Trophoblast cell (in vitro differentiated cells and primary cell): ENCODE data around the gene SEMA5A.

Experiments
- DNase-seq, 2 donors: peaks; one replicate each; pipeline ENCODE4 v3.0.0-alpha.2; 2016
- H2AFZ ChIP-seq: 2 replicates; pipeline ENCODE4 v1.6.1; 2013; ENCODE audit warnings: low read length, moderate library complexity, mild to moderate bottlenecking; ENCODE audit not compliant: insufficient read depth, poor library complexity
- H2AK5ac ChIP-seq: 2 replicates; pipeline ENCODE4 v1.6.1; 2013; ENCODE audit warnings: mild to moderate bottlenecking, low read length
- H2BK120ac ChIP-seq: 2 replicates; pipeline ENCODE4 v1.6.1; 2013; ENCODE audit warnings: low read length, mild to moderate bottlenecking, moderate library complexity; ENCODE audit not compliant: insufficient read depth, poor library complexity
- H2BK12ac ChIP-seq: 2 replicates; pipeline ENCODE4 v1.6.1; 2013; ENCODE audit warnings: mild to moderate bottlenecking, low read length, moderate library complexity
- H2BK5ac ChIP-seq: 2 replicates; pipeline ENCODE4 v1.6.1; 2013; ENCODE audit warnings: low read length, low read depth, moderate library complexity, mild to moderate bottlenecking; ENCODE audit not compliant: poor library complexity
- H3K14ac ChIP-seq: 2 replicates; pipeline ENCODE4 v1.6.1; 2013; ENCODE audit warnings: mild to moderate bottlenecking, low read length
- H3K18ac ChIP-seq: 2 replicates; pipeline ENCODE4 v1.6.1; 2013; ENCODE audit warnings: mild to moderate bottlenecking, low read length
- H3K23ac ChIP-seq: 2 replicates; pipeline ENCODE4 v1.6.1; 2013; ENCODE audit warnings: low read length
- H3K27ac ChIP-seq: 2 replicates; pipeline ENCODE4 v1.5.1; 2013; ENCODE audit warnings: low read depth, mild to moderate bottlenecking, inconsistent platforms, low read length, moderate library complexity
- H3K27me3 ChIP-seq: 2 replicates; pipeline ENCODE4 v1.6.1; 2013; ENCODE audit warnings: inconsistent platforms, mild to moderate bottlenecking, low read length, moderate library complexity; ENCODE audit not compliant: insufficient read depth
- H3K36me3 ChIP-seq, 2 experiments: 1 replicate in 1 of 2; 2 replicates in 1 of 2; pipeline ENCODE4 v1.6.1; 2013; ENCODE audit warnings: low read length in 2 of 2, mild to moderate bottlenecking in 2 of 2, moderate library complexity in 1 of 2; ENCODE audit not compliant: insufficient read depth in 2 of 2, control insufficient read depth in 1 of 2
- H3K4ac ChIP-seq: 2 replicates; pipeline ENCODE4 v1.6.1; 2013; ENCODE audit warnings: low read depth, mild to moderate bottlenecking, low read length, moderate library complexity
- H3K4me1 ChIP-seq, 2 experiments: 1 replicate in 1 of 2; 2 replicates in 1 of 2; pipeline ENCODE4 v1.6.1; 2013; ENCODE audit warnings: low read length in 2 of 2, mild to moderate bottlenecking in 2 of 2, moderate library complexity in 1 of 2; ENCODE audit not compliant: insufficient read depth in 2 of 2, control insufficient read depth in 1 of 2
- H3K4me2 ChIP-seq: 2 replicates; pipeline ENCODE4 v1.6.1; 2013; ENCODE audit warnings: inconsistent platforms, mild to moderate bottlenecking, low read length, moderate library complexity
- H3K4me3 ChIP-seq: 2 replicates; pipeline ENCODE4 v1.5.1; 2013; ENCODE audit warnings: mild to moderate bottlenecking, low read depth, low read length, inconsistent platforms
- H3K79me1 ChIP-seq: one replicate; pipeline ENCODE4 v1.6.1; 2013; ENCODE audit warnings: low read length
- H3K79me2 ChIP-seq: 2 replicates; pipeline ENCODE4 v1.6.1; 2013; ENCODE audit warnings: low read length, mild to moderate bottlenecking; ENCODE audit not compliant: control insufficient read depth, insufficient read depth, poor library complexity
- H3K9ac ChIP-seq: 2 replicates; pipeline ENCODE4 v1.6.1; 2013; ENCODE audit warnings: mild to moderate bottlenecking, low read length
- H3K9me3 ChIP-seq: 2 replicates; pipeline ENCODE4 v1.6.1; 2013; ENCODE audit warnings: low read depth, mild to moderate bottlenecking, control low read depth, inconsistent platforms, low read length; ENCODE audit not compliant: insufficient read depth
- H4K12ac ChIP-seq: 2 replicates; pipeline ENCODE4 v1.6.1; 2013; ENCODE audit warnings: low read depth, mild to moderate bottlenecking, low read length, moderate library complexity
- H4K8ac ChIP-seq: 2 replicates; pipeline ENCODE4 v1.6.1; 2013; ENCODE audit warnings: low read depth, mild to moderate bottlenecking, low read length, moderate library complexity
- H4K91ac ChIP-seq: one replicate; pipeline ENCODE4 v1.6.1; 2013; ENCODE audit warnings: low read depth, mild to moderate bottlenecking, low read length, moderate library complexity
- WGBS: extraction: QIAGEN DNeasy Blood & Tissue Kit; methylation state at CpG from one replicate; pipeline ENCODE4 v1.1.7; 2013; ENCODE audit warnings: missing lambda C conversion rate; ENCODE audit not compliant: insufficient read length, insufficient coverage; ENCODE audit errors: extremely low coverage; 5-methylcytosine and 5-hydroxymethylcytosine counted together

The SEMA5A gene

GRCh38 chr5:9335754-9336495 is 209.9 kb downstream of the SEMA5A start:
- H2BK12ac ChIP-seq, result no peak overlapping the region
- no peak overlapping the region for H3K9ac ChIP-seq
- no peaks in the 10 kb centered on the region for H3K79me1 ChIP-seq
- DNase-seq, result peak in 1 of 2 donors; percentile 32
- H3K79me2 ChIP-seq, result no peaks in the 10 kb centered on the region
- H4K12ac ChIP-seq, result no peak overlapping the region
- H2BK5ac ChIP-seq, result no peak overlapping the region
- no CpG with 5 or more reads among the region's 2 CpGs for WGBS
- H3K36me3 ChIP-seq, result peaks cover 14 to 25% of the 10 kb centered on the region in 2 experiments
- H3K4ac ChIP-seq, result no peak overlapping the region
- no peak overlapping the region for H3K4me2 ChIP-seq
- no peak overlapping the region for H4K8ac ChIP-seq
- no peak overlapping the region for H3K23ac ChIP-seq
- no peak overlapping the region for H2AFZ ChIP-seq
- no peak overlapping the region for H3K4me3 ChIP-seq
- no peak overlapping the region for H3K27ac ChIP-seq
- H4K91ac ChIP-seq, result no peak overlapping the region
- no peak overlapping the region for H2AK5ac ChIP-seq
- H3K14ac ChIP-seq, result no peak overlapping the region
- no peaks in the 10 kb centered on the region for H3K27me3 ChIP-seq
- H3K9me3 ChIP-seq, result peaks cover 5% of the 10 kb centered on the region
- peaks cover 0 to 6% of the 10 kb centered on the region in 2 experiments for H3K4me1 ChIP-seq
- H2BK120ac ChIP-seq, result no peak overlapping the region
- peak overlapping the region; percentile 51 for H3K18ac ChIP-seq

DNA sequence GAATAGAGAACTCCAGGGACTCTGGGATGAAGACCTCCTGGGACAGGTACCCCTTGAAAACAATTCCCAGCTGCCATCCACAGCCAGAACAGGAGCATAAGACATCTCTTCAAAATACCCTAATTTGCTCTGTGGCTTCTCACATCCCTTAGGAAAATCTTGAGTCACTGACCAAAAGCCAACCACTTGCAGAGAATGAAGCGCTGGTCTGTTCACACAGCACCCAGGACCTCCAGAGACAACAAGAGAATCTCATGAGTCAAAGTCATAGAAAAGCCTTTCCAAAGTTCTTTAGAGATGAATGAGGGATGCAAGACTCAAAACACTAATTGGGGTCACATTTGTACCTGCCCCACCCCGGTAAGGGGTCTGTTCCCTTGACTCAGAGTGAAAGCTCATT is 210.6 kb downstream of the SEMA5A start:
- no peak overlapping the region for H3K23ac ChIP-seq
- H2BK12ac ChIP-seq, result no peak overlapping the region
- H2BK5ac ChIP-seq, result no peak overlapping the region
- H4K12ac ChIP-seq, result no peak overlapping the region
- H4K8ac ChIP-seq, result no peak overlapping the region
- no peaks in the 10 kb centered on the region for H3K27me3 ChIP-seq
- H2AFZ ChIP-seq, result no peak overlapping the region
- H3K4me3 ChIP-seq, result no peak overlapping the region
- no CpG with 5 or more reads among the region's 2 CpGs for WGBS
- no peak overlapping the region for H3K14ac ChIP-seq
- H3K79me1 ChIP-seq, result no peaks in the 10 kb centered on the region
- H2AK5ac ChIP-seq, result no peak overlapping the region
- no peak overlapping the region for H3K27ac ChIP-seq
- H3K36me3 ChIP-seq, result peaks cover 14 to 25% of the 10 kb centered on the region in 2 experiments
- no peak for DNase-seq
- H3K18ac ChIP-seq, result no peak overlapping the region
- H3K9ac ChIP-seq, result no peak overlapping the region
- no peaks in the 10 kb centered on the region for H3K79me2 ChIP-seq
- peaks cover 5% of the 10 kb centered on the region for H3K9me3 ChIP-seq
- no peak overlapping the region for H4K91ac ChIP-seq
- no peak overlapping the region for H3K4me2 ChIP-seq
- no peak overlapping the region for H2BK120ac ChIP-seq
- no peak overlapping the region for H3K4ac ChIP-seq
- peaks cover 0 to 6% of the 10 kb centered on the region in 2 experiments for H3K4me1 ChIP-seq

- no peaks in the 10 kb centered on the region for H3K79me2 ChIP-seq
- H2AFZ ChIP-seq, result no peak overlapping the region
- H3K4ac ChIP-seq, result no peak overlapping the region
- H3K27me3 ChIP-seq, result no peaks in the 10 kb centered on the region
- H3K4me2 ChIP-seq, result no peak overlapping the region
- H3K4me3 ChIP-seq, result peak overlapping the region; percentile 34
- H2BK12ac ChIP-seq, result no peak overlapping the region
- no peak overlapping the region for H3K27ac ChIP-seq
- peaks cover 12 to 30% of the 10 kb centered on the region in 2 experiments for H3K36me3 ChIP-seq
- H4K12ac ChIP-seq, result no peak overlapping the region
- no peak overlapping the region for H3K14ac ChIP-seq
- no peak for DNase-seq
- no peak overlapping the region for H2BK120ac ChIP-seq
- no peak overlapping the region for H4K8ac ChIP-seq
- peaks cover 5% of the 10 kb centered on the region for H3K9me3 ChIP-seq
- H3K79me1 ChIP-seq, result no peaks in the 10 kb centered on the region
- H2BK5ac ChIP-seq, result no peak overlapping the region
- H3K4me1 ChIP-seq, result peaks cover 0 to 6% of the 10 kb centered on the region in 2 experiments
- H3K18ac ChIP-seq, result no peak overlapping the region
- H3K23ac ChIP-seq, result peak overlapping the region; percentile 59
- H4K91ac ChIP-seq, result no peak overlapping the region
- no peak overlapping the region for H2AK5ac ChIP-seq
- WGBS, result no CpG with 5 or more reads among the region's 4 CpGs
- no peak overlapping the region for H3K9ac ChIP-seq
Observed at GRCh38 chr5:9332026-9332425, 213.8 kb downstream of the SEMA5A start.

GRCh38 chr5:9331372-9331771 is 214.5 kb downstream of the SEMA5A start:
- peaks cover 0 to 6% of the 10 kb centered on the region in 2 experiments for H3K4me1 ChIP-seq
- H3K79me1 ChIP-seq, result no peaks in the 10 kb centered on the region
- H3K27me3 ChIP-seq, result no peaks in the 10 kb centered on the region
- H2AFZ ChIP-seq, result no peak overlapping the region
- no peak overlapping the region for H4K12ac ChIP-seq
- H4K91ac ChIP-seq, result no peak overlapping the region
- no peak overlapping the region for H3K4ac ChIP-seq
- no peaks in the 10 kb centered on the region for H3K79me2 ChIP-seq
- no peak overlapping the region for H3K9ac ChIP-seq
- peaks cover 5% of the 10 kb centered on the region for H3K9me3 ChIP-seq
- H2BK5ac ChIP-seq, result no peak overlapping the region
- no CpG with 5 or more reads among the region's 1 CpG for WGBS
- no peak overlapping the region for H3K4me2 ChIP-seq
- H3K18ac ChIP-seq, result no peak overlapping the region
- H3K4me3 ChIP-seq, result no peak overlapping the region
- H3K27ac ChIP-seq, result no peak overlapping the region
- no peak overlapping the region for H2AK5ac ChIP-seq
- no peak overlapping the region for H2BK120ac ChIP-seq
- H4K8ac ChIP-seq, result no peak overlapping the region
- no peak overlapping the region for H2BK12ac ChIP-seq
- no peak for DNase-seq
- no peak overlapping the region for H3K14ac ChIP-seq
- H3K23ac ChIP-seq, result no peak overlapping the region
- peaks cover 12 to 26% of the 10 kb centered on the region in 2 experiments for H3K36me3 ChIP-seq
